B cell (primary cell): Measurements from ENCODE around the gene CKAP2L.

ENCODE experiments used
- CTCF ChIP-seq: fragments of 200-600 bp; IDR thresholded peaks from one replicate; pipeline ENCODE4 v1.8.0; 2022; ENCODE audit warnings: antibody characterized with exemption, mild to moderate bottlenecking
- EZH2 ChIP-seq: IDR thresholded peaks from 2 replicates; pipeline ENCODE4 v1.6.1; 2012; ENCODE audit warnings: borderline replicate concordance, low read depth, mild to moderate bottlenecking, moderate library complexity, low read length; ENCODE audit not compliant: insufficient read depth, poor library complexity, severe bottlenecking

GRCh38 chr2:112790305-112790704 lies 25.9 kb upstream of the CKAP2L start:
- TF ChIP-seq CTCF (no peak), EZH2 (no peak)
